GM19043 (cell line): ENCODE results near the gene ADAM12.

ENCODE experiments used
- ATAC-seq: cut with Tn5 transposase; IDR thresholded peaks from one replicate; pipeline ENCODE4 v1.9.1; 2021; ENCODE audit warnings: low read depth; ENCODE audit not compliant: unreplicated experiment

Gene ADAM12

DNA sequence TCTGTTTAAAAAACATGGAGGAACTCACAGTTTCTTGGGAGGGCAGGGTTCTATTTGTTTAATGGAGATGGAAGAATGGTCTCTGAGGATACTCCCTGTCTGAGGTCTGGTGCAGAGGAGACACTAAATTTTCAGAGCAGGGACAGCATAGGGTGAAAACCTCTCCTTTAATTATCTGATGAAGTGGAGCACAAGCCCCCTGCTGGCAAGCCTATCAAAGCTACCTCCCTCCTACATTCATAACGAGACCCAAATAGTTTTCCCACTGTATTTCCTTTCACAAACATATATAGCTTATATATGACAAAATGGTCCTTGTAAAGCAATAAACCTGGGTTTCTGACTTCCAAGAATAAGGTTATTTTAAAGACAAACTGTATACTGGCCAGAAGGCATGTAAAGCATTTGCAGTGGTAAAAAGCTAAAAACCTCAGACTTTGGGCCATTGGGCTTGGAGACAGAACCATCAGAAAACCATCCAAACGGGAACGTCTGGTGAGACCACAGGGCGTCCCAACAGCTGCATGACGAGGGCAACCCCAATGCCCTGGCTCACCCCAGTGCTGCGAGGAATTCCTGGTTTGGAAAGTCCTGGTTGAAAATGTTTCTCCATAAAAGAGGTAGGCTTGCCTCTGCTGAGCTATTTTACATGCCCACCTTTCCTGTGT is 290.6 kb downstream of the ADAM12 start:
- ATAC-seq, result no peak

DNA sequence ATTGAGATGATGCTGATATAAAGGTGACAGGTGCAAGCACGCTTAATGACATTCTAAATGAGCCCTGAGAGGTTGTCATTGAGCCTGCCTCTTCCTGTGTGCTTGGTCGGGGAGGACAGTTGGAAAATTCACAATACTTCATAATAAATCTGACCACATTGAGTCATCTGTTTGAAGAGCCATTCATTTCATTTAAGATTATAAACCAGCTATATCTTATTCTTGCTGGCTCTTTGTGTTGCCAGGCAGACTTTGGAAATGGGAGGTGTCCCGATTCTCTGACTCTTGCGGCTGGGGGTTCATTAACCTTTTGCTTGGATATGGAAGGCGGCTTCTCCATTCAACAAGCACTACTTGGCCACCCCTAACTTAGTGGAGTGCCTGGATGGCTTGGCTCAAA is 293.7 kb downstream of the ADAM12 start:
- ATAC-seq, result no peak

GRCh38 chr10:126092366-126093215 is 295.7 kb downstream of the ADAM12 start:
- ATAC-seq, result no peak

GRCh38 chr10:126090911-126091728 is 297.2 kb downstream of the ADAM12 start:
- ATAC-seq, result no peak

DNA sequence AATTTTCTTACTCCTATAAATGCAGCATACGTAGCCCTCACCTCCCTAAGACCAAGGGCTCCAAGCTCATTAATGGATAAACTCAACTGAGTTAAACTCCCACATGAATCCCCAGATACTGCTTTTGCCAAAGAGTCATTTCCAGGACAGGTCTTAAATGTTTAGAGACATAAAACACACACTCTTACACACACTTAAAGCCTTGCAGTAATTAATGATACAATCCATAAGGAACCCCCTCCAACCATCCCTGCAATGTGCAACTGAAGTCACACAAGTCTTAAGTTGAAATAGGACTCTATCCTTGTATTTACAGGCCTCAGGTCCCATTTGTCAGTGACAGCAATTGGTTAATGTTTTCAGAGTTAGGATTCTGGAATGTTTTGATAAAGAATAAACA is 297.8 kb downstream of the ADAM12 start:
- no peak for ATAC-seq

DNA sequence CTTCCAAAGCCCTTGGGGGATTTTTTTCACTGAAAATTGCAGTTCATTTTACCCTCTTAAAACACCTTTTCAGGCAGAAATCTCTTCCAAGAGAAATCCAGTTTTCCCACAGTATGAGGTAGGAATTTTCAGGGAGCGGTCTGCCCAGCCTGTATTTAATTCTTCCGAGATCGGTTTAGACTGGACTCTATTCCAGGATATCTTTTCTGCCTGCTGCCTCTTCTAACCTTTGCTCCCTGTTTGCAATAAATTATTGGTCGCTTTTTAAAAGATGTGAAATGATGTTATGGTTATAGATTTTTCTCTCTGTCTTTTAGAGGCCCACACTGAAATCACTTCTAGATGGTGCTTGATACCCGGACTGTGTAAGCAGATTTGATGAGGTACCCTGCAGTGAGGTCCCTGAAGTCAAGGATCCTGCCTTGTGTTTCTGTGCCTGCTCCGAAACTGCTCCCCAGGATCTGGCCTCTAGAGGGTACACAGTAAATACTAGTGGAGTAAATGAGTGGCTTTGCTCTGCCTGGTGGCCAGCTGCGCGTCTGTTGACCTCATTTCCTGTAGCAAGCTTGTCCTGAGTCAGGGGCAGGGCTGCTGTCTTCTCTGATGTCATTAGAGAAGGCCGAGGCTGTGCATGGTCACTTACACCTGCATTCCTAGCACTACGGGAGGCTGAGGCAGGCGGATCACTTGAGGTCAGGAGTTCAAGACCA is 300.3 kb downstream of the ADAM12 start:
- ATAC-seq, result no peak

GRCh38 chr10:126087153-126087680 is 301.1 kb downstream of the ADAM12 start:
- ATAC-seq, result no peak

GRCh38 chr10:126085806-126086205 is 302.5 kb downstream of the ADAM12 start:
- no peak for ATAC-seq

- no peak for ATAC-seq
These were observed 303.9 kb downstream of the ADAM12 start for GRCh38 chr10:126084369-126084768.

DNA sequence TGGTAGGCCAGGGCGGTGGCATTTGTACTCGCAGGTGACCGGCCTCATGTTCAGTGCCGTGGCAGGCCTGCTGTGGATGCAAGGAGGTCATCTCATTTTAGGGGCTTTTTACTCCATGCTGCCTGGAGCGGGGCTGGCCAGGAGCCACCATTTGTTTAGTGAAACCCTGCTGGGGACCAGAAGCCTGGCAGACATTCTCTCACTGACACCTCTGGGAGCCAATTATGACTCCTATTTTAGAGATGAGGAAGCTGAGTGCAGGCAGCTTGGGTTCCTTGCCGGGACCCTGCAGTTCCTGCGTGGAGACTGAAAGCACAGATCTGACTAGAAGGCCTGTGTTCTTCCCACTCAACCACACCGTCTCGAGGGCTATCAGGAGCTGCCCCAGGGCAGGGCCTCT is 305.3 kb downstream of the ADAM12 start:
- no peak for ATAC-seq

- ATAC-seq, result no peak
These were observed 306.3 kb downstream of the ADAM12 start for GRCh38 chr10:126081841-126082466.

DNA sequence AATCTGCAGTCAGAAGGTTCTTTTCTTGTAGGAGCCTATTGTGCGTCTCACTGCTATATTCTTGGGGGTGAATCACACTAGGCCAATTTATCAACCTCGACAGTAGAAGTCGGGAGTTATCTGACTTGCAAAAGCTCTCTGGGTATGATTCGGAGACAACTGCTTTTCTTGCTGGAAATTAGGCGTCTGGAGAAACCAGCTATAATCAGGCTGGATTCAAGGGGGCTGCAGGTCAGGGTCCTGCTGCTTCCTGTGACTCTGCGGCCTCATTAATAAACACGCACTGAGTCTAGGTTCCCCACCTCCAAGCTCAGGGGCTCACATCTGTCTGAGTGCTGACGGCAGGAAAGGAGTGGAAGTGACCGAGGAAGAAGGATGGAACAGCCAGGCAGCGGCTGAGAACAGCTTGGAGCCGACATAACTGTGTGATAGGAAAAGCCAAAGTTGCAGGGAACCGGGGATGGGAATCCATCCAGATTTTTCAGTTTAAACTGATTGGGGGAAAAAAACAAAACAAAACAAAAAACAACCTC is 307.3 kb downstream of the ADAM12 start:
- ATAC-seq, result no peak

- ATAC-seq, result no peak
These were observed 307.9 kb downstream of the ADAM12 start for GRCh38 chr10:126080291-126080825.

DNA sequence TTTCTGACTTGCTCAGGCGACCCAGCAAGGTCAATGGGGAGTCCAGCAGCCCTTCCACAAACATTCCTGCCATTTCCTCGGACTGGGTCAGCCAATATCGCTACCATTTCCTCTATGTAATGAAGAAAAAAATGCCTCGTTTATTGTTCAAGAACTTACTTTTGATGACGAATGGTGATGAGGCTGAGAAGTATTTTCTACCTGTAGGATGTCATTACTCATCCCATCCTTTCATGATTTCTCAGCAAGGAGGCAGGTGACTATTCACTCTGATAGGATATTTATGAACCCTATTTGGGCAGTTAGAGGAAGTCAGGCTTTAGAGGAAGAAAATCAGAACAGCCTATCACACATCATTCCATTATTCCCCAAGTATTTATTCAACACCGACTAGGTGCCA is 313.3 kb downstream of the ADAM12 start:
- ATAC-seq, result no peak

DNA sequence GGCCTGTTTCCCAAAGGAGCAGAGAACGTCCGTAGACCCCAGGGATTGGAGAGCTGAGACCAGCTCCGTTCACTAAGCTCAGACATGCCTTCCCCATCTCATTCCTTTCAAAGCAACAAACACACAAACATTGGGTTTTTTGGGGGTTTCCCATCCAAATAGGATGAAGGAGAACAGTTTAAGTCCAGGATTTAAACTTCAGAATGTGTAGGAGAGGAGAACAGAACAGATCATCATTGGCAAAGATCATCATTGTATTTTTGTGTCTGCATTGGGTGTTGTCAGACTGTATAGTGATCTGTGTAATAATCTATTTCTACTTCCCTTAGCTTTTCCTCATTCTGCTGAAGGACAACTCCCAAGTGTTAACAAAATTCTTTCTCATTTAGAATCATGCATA is 314.0 kb downstream of the ADAM12 start:
- no peak for ATAC-seq

GRCh38 chr10:126073606-126074005 is 314.7 kb downstream of the ADAM12 start:
- ATAC-seq, result no peak

DNA sequence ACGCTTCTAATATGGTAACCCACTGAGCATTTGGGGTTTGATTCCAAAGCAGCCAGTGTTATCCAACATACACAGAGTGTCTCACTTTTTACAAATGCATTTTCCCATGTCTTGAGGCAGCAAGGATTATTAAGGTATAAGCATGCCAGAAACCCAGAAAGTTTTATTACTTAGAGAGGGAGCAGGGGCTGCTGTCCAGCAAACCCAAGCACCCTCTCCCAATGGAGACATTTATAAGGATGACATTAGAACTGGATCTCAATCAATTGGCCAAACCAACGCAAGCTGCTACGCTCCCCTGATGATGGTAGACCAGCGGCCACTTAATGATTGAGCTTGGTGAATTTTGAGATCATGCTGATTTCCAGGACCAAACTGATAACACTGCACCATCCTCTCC is 315.7 kb downstream of the ADAM12 start:
- ATAC-seq, result no peak

DNA sequence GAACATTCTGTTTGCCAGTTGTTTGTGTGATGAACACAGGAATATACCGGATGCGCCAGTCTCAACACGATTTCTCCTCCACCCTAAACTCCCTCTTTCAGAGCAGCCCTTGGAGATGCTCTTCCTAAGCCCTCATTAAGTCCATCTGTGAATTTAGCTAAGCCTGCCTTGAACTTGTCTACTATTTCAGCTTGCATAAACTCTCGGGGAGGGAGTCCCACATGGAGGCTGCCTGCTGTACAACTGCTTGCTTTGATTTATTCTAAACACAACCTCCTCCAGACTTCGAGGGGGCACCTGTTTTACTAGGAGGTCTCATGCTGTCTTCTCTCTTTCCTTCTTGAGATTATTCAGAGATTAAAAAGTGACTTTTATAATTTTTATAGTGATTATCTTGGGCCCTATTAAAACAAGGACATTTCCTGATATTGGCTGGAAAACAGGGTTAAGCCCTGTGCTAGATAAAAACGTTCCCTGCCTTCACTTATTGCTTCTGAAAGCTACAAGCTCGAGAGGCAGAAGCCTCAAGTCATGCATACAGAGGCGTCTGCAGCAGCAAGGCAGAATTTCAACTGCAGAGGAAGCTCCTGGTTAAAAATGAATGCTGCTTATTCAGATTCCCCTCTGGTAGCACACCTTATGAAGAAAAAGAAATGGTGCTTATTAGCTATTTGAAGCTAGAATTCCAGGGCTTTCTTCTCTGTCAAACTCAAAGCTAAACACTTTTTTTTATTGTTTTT is 317.6 kb downstream of the ADAM12 start:
- ATAC-seq, result no peak

DNA sequence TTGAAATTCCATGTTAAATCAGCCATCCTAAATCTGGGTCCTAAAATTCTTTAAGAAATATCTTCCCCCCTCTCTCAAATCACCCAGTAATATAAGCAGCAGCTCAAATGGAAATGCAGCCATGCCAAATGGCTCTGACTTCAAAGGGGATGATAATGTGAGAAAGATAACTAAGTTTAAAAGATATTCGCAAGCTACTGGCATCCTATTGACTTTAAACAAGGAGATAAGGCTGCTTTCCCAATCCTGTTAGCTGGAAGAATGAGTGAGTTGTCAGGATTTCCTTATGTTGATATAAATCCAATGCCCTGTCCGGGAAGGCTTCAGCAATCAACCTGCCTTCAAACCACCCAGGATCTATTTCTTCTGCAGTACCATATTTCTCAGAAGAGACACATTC is 320.0 kb downstream of the ADAM12 start:
- ATAC-seq, result no peak
